ENCODE results near the gene HERC2. TPM values are rescaled to one million over a fixed set of nuclear protein-coding genes. Genes with fewer than 3 reads are reported as not detected.

The HERC2 gene
- total and polyA plus RNA-seq, 2 of the 13 experiments (the other 11 are each of a cell fraction or from before 2014, with no cell fraction given), result 17.6 to 24.8 TPM

GRCh38 chr15:28154283-28154682 lies 167.7 kb downstream of the HERC2 start:
- H3K4me2 ChIP-seq (ENCODE audit: low read depth, low read length), result no peak overlapping the region
- DNase-seq (ENCODE audit: low spot score) (no peak), FAIRE-seq (no peak), ATAC-seq (no peak)
- CTCF ChIA-PET (ENCODE audit: low intra/inter-chr PET ratio, low total read pairs), result no interaction called here
- 98% methylated on average over 4 of the region's 4 CpGs for WGBS (ENCODE audit: low lambda C conversion rate)
- no peak overlapping the region for H3K4me3 ChIP-seq (replicated peaks in 1 of 3; ENCODE audit: insufficient read depth in 1 of 3, low read depth in 2 of 3, low read length in 3 of 3)
- H3K27me3 ChIP-seq (ENCODE audit: control insufficient read depth in 1 of 2, insufficient read depth in 2 of 2, low read length in 2 of 2), result no peaks in the 10 kb centered on the region
- H3K79me2 ChIP-seq (ENCODE audit: insufficient read depth, low read length), result peaks cover 2% of the 10 kb centered on the region
- in situ Hi-C loops (cut with HindIII; ENCODE audit: extremely low pct_ligation_motif_present, low pct_unique_long_range_greater_than_20kb), result no loop called here
- H3K9ac ChIP-seq (ENCODE audit: insufficient read depth, low read depth, low read length), result no peak overlapping the region
- POLR2A ChIA-PET, result no interaction called here
- H3K27ac ChIP-seq (ENCODE audit: extremely low read length, insufficient read depth, low read length), result no peak overlapping the region
- intact Hi-C loops (cut with micrococcal nuclease; ENCODE audit: unreplicated experiment), result no loop called here
- no peak for TF ChIP-seq ZNF430 (CRISPR knock-in tag; IDR thresholded peaks at IDR 0.05)
- TF ChIP-seq FOSL1 (CRISPR knock-in tag; IDR thresholded peaks at IDR 0.05; ENCODE audit: borderline replicate concordance), result no peak
- no peak for TF ChIP-seq MIXL1 (CRISPR knock-in tag; IDR thresholded peaks at IDR 0.05)
- TF ChIP-seq HIVEP1 (CRISPR knock-in tag; IDR thresholded peaks at IDR 0.05), result no peak
- TF ChIP-seq ZNF746 (CRISPR knock-in tag; IDR thresholded peaks at IDR 0.05), result no peak
- no peak for TF ChIP-seq ZNF747 (CRISPR knock-in tag; IDR thresholded peaks at IDR 0.05; ENCODE audit: borderline replicate concordance)
- TF ChIP-seq ZNF142 (CRISPR knock-in tag; IDR thresholded peaks at IDR 0.05), result no peak
- TF ChIP-seq, protein P1, sequence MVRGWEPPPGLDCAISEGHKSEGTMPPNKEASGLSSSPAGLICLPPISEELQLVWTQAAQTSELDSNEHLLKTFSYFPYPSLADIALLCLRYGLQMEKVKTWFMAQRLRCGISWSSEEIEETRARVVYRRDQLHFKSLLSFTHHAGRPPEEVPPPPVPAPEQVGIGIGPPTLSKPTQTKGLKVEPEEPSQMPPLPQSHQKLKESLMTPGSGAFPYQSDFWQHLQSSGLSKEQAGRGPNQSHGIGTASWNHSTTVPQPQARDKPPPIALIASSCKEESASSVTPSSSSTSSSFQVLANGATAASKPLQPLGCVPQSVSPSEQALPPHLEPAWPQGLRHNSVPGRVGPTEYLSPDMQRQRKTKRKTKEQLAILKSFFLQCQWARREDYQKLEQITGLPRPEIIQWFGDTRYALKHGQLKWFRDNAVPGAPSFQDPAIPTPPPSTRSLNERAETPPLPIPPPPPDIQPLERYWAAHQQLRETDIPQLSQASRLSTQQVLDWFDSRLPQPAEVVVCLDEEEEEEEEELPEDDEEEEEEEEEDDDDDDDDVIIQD (CRISPR knock-in tag; IDR thresholded peaks at IDR 0.05; ENCODE audit: low read depth), result no peak
- no peak for TF ChIP-seq MNT (IDR thresholded peaks at IDR 0.05)
- no peak for TF ChIP-seq BATF2 (CRISPR knock-in tag; IDR thresholded peaks at IDR 0.05)
- TF ChIP-seq, protein P2, sequence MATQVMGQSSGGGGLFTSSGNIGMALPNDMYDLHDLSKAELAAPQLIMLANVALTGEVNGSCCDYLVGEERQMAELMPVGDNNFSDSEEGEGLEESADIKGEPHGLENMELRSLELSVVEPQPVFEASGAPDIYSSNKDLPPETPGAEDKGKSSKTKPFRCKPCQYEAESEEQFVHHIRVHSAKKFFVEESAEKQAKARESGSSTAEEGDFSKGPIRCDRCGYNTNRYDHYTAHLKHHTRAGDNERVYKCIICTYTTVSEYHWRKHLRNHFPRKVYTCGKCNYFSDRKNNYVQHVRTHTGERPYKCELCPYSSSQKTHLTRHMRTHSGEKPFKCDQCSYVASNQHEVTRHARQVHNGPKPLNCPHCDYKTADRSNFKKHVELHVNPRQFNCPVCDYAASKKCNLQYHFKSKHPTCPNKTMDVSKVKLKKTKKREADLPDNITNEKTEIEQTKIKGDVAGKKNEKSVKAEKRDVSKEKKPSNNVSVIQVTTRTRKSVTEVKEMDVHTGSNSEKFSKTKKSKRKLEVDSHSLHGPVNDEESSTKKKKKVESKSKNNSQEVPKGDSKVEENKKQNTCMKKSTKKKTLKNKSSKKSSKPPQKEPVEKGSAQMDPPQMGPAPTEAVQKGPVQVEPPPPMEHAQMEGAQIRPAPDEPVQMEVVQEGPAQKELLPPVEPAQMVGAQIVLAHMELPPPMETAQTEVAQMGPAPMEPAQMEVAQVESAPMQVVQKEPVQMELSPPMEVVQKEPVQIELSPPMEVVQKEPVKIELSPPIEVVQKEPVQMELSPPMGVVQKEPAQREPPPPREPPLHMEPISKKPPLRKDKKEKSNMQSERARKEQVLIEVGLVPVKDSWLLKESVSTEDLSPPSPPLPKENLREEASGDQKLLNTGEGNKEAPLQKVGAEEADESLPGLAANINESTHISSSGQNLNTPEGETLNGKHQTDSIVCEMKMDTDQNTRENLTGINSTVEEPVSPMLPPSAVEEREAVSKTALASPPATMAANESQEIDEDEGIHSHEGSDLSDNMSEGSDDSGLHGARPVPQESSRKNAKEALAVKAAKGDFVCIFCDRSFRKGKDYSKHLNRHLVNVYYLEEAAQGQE (IDR thresholded peaks at IDR 0.05; ENCODE audit: borderline replicate concordance in 1 of 2, low read depth in 1 of 2, low read length in 2 of 2), result no peak
- no peaks in the 10 kb centered on the region for H3K9me3 ChIP-seq (ENCODE audit: low read length)
- no TSS peak for BruUV-seq (replicated peaks)
- H3K36me3 ChIP-seq (replicated peaks in 1 of 2; ENCODE audit: control insufficient read depth in 1 of 2, insufficient read depth in 2 of 2, low read length in 2 of 2), result peaks cover 0 to 4% of the 10 kb centered on the region in 2 experiments; a peak in 1 of 5 replicates
- H2AFZ ChIP-seq (ENCODE audit: low read length), result no peak overlapping the region
- no peaks in the 10 kb centered on the region for H3K4me1 ChIP-seq (ENCODE audit: insufficient read depth, low read length)
- H4K20me1 ChIP-seq (ENCODE audit: insufficient read depth, low read length), result no peaks in the 10 kb centered on the region

All from HepG2 (cell line).